Endothelial cell of umbilical vein (primary cell): ENCODE measurements around the gene FRRS1. TPM values are rescaled to one million over a fixed set of nuclear protein-coding genes. Genes with fewer than 3 reads are reported as not detected.

Source experiments
- BruUV-seq: library from RNA; stranded (reverse); fragments of 400-500 nt; replicated peaks from 2 replicates; lab custom pipeline; 2021; lab: Mats Ljungman, UMichigan
- CTCF ChIA-PET: fragments of 300-600, 350-600 bp; sonication (Branson Sonifier 250); formaldehyde crosslinking; loops from one replicate; lab custom pipeline; 2021; ENCODE audit warnings: antibody characterized with exemption, inconsistent platforms; lab: Charles Lee
- POLR2A ChIA-PET: fragments of 300-600, 350-600 bp; sonication (Branson Sonifier 250); formaldehyde crosslinking; loops from one replicate; lab custom pipeline; 2021; ENCODE audit warnings: antibody characterized with exemption, inconsistent platforms; lab: Charles Lee
- DNase-seq: peaks from one replicate; pipeline ENCODE4 v3.0.0-alpha.2; 2011; ENCODE audit warnings: low read depth, low spot score
- FAIRE-seq: peaks from 2 replicates; lab custom pipeline; 2011; peaks lifted over from hg19 to GRCh38; lab: Jason Lieb, UNC
- H2AFZ ChIP-seq: 2 replicates; pipeline ENCODE4 v1.6.0; 2012; ENCODE audit warnings: low read depth, low read length, control low read depth, inconsistent platforms
- H3K27ac ChIP-seq: 2 replicates; pipeline ENCODE4 v1.5.1; 2011; ENCODE audit warnings: low read depth, mild to moderate bottlenecking, control low read depth, low read length, moderate library complexity; ENCODE audit not compliant: insufficient read depth
- H3K27me3 ChIP-seq, 2 experiments: 2 replicates each; pipeline versions ENCODE4 v1.6.0 to v1.6.1; 2011; ENCODE audit warnings: low read length in 2 of 2, mixed read lengths in 1 of 2; ENCODE audit not compliant: control insufficient read depth in 2 of 2, insufficient read depth in 2 of 2
- H3K36me3 ChIP-seq, 2 experiments: 2 replicates in 1 of 2; 3 replicates in 1 of 2; pipeline ENCODE4 v1.5.1; 2011; ENCODE audit warnings: low read length in 2 of 2, mild to moderate bottlenecking in 1 of 2, moderate library complexity in 1 of 2; ENCODE audit not compliant: control insufficient read depth in 2 of 2, insufficient read depth in 2 of 2; ENCODE audit errors: extremely low read depth in 1 of 2
- H3K4me1 ChIP-seq: 3 replicates; pipeline ENCODE4 v1.5.1; 2011; ENCODE audit warnings: mild to moderate bottlenecking, low read length; ENCODE audit not compliant: control insufficient read depth, insufficient read depth; ENCODE audit errors: extremely low read depth
- H3K4me2 ChIP-seq: 2 replicates; pipeline ENCODE4 v1.6.1; 2011; ENCODE audit warnings: low read length, control low read depth, mixed read lengths; ENCODE audit not compliant: insufficient read depth
- H3K4me3 ChIP-seq, 3 experiments: fragments of 200-600 bp in 1 of 3; sonication (generic), shearing (Covaris generic) in 1 of 3; replicated peaks in 1 of 3; 2 replicates each; pipeline ENCODE4 v1.5.1; 2011 to 2016; ENCODE audit warnings: control low read depth in 3 of 3, low read length in 3 of 3, mild to moderate bottlenecking in 2 of 3, inconsistent platforms in 1 of 3, low read depth in 1 of 3, moderate library complexity in 1 of 3; ENCODE audit not compliant: insufficient read depth in 1 of 3
- H3K79me2 ChIP-seq: 2 replicates; pipeline ENCODE4 v1.6.0; 2012; ENCODE audit warnings: low read length, inconsistent platforms; ENCODE audit not compliant: control insufficient read depth, insufficient read depth
- H3K9ac ChIP-seq: replicated peaks from 2 replicates; pipeline ENCODE3; 2011; ENCODE audit warnings: low read length, control low read depth; ENCODE audit not compliant: insufficient read depth; ENCODE audit errors: extremely low read depth
- H3K9me1 ChIP-seq: replicated peaks from 3 replicates; pipeline ENCODE4 v1.6.0; 2011; ENCODE audit warnings: mild to moderate bottlenecking, low read length; ENCODE audit not compliant: control insufficient read depth, insufficient read depth; ENCODE audit errors: extremely low read depth
- H3K9me3 ChIP-seq: replicated peaks from 2 replicates; pipeline ENCODE4 v1.5.1; 2012; ENCODE audit warnings: low read length, inconsistent platforms; ENCODE audit not compliant: control insufficient read depth, insufficient read depth
- H4K20me1 ChIP-seq: replicated peaks from 2 replicates; pipeline ENCODE3; 2011; ENCODE audit warnings: mild to moderate bottlenecking, low read length; ENCODE audit not compliant: control insufficient read depth, insufficient read depth; ENCODE audit errors: extremely low read depth
- CTCF ChIP-seq, 2 donors: IDR thresholded peaks; 1 replicate in 1 of 2; 2 replicates in 1 of 2; pipeline ENCODE4 v1.5.1; 2011; ENCODE audit warnings: low read length in 2 of 2, mild to moderate bottlenecking in 2 of 2, moderate library complexity in 2 of 2, control low read depth in 1 of 2, inconsistent platforms in 1 of 2, low read depth in 1 of 2; ENCODE audit not compliant: insufficient read depth in 1 of 2; ENCODE audit errors: extremely low read depth in 1 of 2
- EZH2 ChIP-seq: IDR thresholded peaks from 2 replicates; pipeline ENCODE4 v1.6.1; 2012; ENCODE audit warnings: borderline replicate concordance, low read depth, mild to moderate bottlenecking, moderate library complexity, low read length, inconsistent platforms; ENCODE audit not compliant: severe bottlenecking
- FOS ChIP-seq: IDR thresholded peaks from 2 replicates; pipeline ENCODE4 v1.6.1; 2011; ENCODE audit warnings: mild to moderate bottlenecking, low read length, moderate library complexity, borderline replicate concordance; ENCODE audit not compliant: insufficient read depth
- GATA2 ChIP-seq: IDR thresholded peaks from 2 replicates; pipeline ENCODE4 v1.7.0; 2011; ENCODE audit warnings: low read depth, mild to moderate bottlenecking, moderate library complexity, mixed read lengths, low read length; ENCODE audit not compliant: insufficient read length, insufficient read depth
- JUN ChIP-seq: IDR thresholded peaks from 2 replicates; pipeline ENCODE4 v1.6.1; 2011; ENCODE audit warnings: borderline replicate concordance, low read depth; ENCODE audit not compliant: insufficient read length, insufficient read depth
- MYC ChIP-seq: IDR thresholded peaks from one replicate; pipeline ENCODE4 v1.6.1; 2011; ENCODE audit warnings: mild to moderate bottlenecking, low read depth, low read length
- POLR2A ChIP-seq: IDR thresholded peaks from 2 replicates; pipeline ENCODE4 v1.6.1; 2012; ENCODE audit warnings: low read depth, mild to moderate bottlenecking, control low read depth, low read length
- POLR2AphosphoS5 ChIP-seq: IDR thresholded peaks from 2 replicates; pipeline ENCODE4 v1.6.1; 2012; ENCODE audit warnings: low read depth, mild to moderate bottlenecking, control low read depth, low read length, moderate library complexity; ENCODE audit not compliant: insufficient read depth
- dilution Hi-C: fragments of 300-500 bp; cut with MboI; formaldehyde crosslinking; loops from one replicate; pipeline ENCODE4 v1.15.0; 2019; ENCODE audit warnings: low sequenced_read_pairs; ENCODE audit not compliant: extremely low pct_ligation_motif_present
- intact Hi-C: fragments of 100-400 bp; cut with micrococcal nuclease; formaldehyde crosslinking; loops from one replicate; pipeline ENCODE4 v1.10.0; 2022
- polyA plus RNA-seq, 4 experiments: library from polyadenylated mRNA; depleted of rRNA in 3 of 4; stranded (reverse) in 3 of 4; unstranded in 1 of 4; fragments of >200 nt; gene quantifications; 2 replicates each; pipeline versions ENCODE4 v1.2.1 to v1.2.3, GENCODE V29; 2011 to 2012; ENCODE audit warnings: missing spikeins in 1 of 4
- total RNA-seq: library from RNA; stranded (reverse); gene quantifications from 2 replicates; pipeline ENCODE4 v1.2.3, GENCODE V29; 2021
- TF ChIP-seq, protein P1 (sequence below): IDR thresholded peaks from 2 replicates; pipeline ENCODE4 v1.6.1; 2011; ENCODE audit not compliant: insufficient read depth, insufficient read length

Gene FRRS1
- total and polyA plus RNA-seq, 2 donors (not counting 3 experiments of a cell fraction or from before 2014, with no cell fraction given): 1.1 to 3.1 TPM

- Histone ChIP-seq H3K9ac (no peak overlapping the region), H3K4me1 (no peaks in the 10 kb centered on the region), H3K9me3 (no peaks in the 10 kb centered on the region), H3K36me3 (no peaks in the 10 kb centered on the region), H2AFZ (no peak overlapping the region), H3K79me2 (no peaks in the 10 kb centered on the region), H3K27me3 (peaks cover 10 to 12% of the 10 kb centered on the region in 2 experiments), H4K20me1 (no peaks in the 10 kb centered on the region), H3K27ac (no peak overlapping the region), H3K4me2 (no peak overlapping the region), H3K4me3 (no peak overlapping the region), H3K9me1 (no peaks in the 10 kb centered on the region)
- CTCF ChIA-PET: no interaction called here
- BruUV-seq: no TSS peak
- POLR2A ChIA-PET: no interaction called here
- dilution Hi-C loops (no loop called here), intact Hi-C loops (no loop called here)
- no peak for FAIRE-seq
- TF ChIP-seq JUN (no peak), CTCF (IDR thresholded peaks at IDR 0.05; ENCODE audit: extremely low read depth in 1 of 2, insufficient read depth in 1 of 2, low read depth in 1 of 2, low read length in 2 of 2) (no peak), POLR2A (no peak), MYC (no peak), POLR2AphosphoS5 (no peak), FOS (no peak), GATA2 (no peak), EZH2 (no peak)
- TF ChIP-seq, protein P1, sequence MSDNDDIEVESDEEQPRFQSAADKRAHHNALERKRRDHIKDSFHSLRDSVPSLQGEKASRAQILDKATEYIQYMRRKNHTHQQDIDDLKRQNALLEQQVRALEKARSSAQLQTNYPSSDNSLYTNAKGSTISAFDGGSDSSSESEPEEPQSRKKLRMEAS: no peak
- DNase-seq: no peak
Measured at GRCh38 chr1:99786751-99787501, 20.5 kb upstream of the FRRS1 start.
